Mesenchymal stem cell (in vitro differentiated cells and primary cell): ENCODE measurements around the gene ZNF580.

Source experiments
- DNase-seq: peaks from one replicate; pipeline ENCODE4 v3.0.0-alpha.2; 2013
- H2AFZ ChIP-seq: one replicate; pipeline ENCODE4 v1.6.1; 2013; ENCODE audit warnings: low read depth, mild to moderate bottlenecking, control low read depth, inconsistent platforms, low read length, moderate library complexity
- H2AK5ac ChIP-seq: 2 replicates; pipeline ENCODE4 v1.6.1; 2013; ENCODE audit warnings: low read length, moderate library complexity, mild to moderate bottlenecking, inconsistent platforms; ENCODE audit not compliant: severe bottlenecking
- H2BK120ac ChIP-seq: one replicate; pipeline ENCODE4 v1.6.1; 2013; ENCODE audit warnings: low read depth, mild to moderate bottlenecking, inconsistent platforms, low read length, moderate library complexity
- H2BK12ac ChIP-seq, 2 experiments: one replicate each; pipeline ENCODE4 v1.6.1; 2013; ENCODE audit warnings: inconsistent platforms in 2 of 2, low read length in 2 of 2, mild to moderate bottlenecking in 2 of 2, moderate library complexity in 2 of 2, control low read depth in 1 of 2
- H2BK15ac ChIP-seq: one replicate; pipeline ENCODE4 v1.6.1; 2013; ENCODE audit warnings: mild to moderate bottlenecking, low read depth, inconsistent platforms; ENCODE audit not compliant: poor library complexity, severe bottlenecking
- H2BK5ac ChIP-seq: 2 replicates; pipeline ENCODE4 v1.6.1; 2013; ENCODE audit warnings: low read depth, mild to moderate bottlenecking, low read length, control low read depth, inconsistent platforms; ENCODE audit not compliant: poor library complexity, severe bottlenecking
- H3K14ac ChIP-seq, 2 experiments: one replicate each; pipeline ENCODE4 v1.6.1; 2013; ENCODE audit warnings: inconsistent platforms in 2 of 2, low read length in 2 of 2, control low read depth in 1 of 2, mild to moderate bottlenecking in 1 of 2, moderate library complexity in 1 of 2
- H3K18ac ChIP-seq, 2 experiments: one replicate each; pipeline ENCODE4 v1.6.1; 2013; ENCODE audit warnings: inconsistent platforms in 2 of 2, low read length in 2 of 2, control low read depth in 1 of 2, low read depth in 1 of 2, mild to moderate bottlenecking in 1 of 2
- H3K23ac ChIP-seq, 2 experiments: one replicate each; pipeline ENCODE4 v1.6.1; 2013; ENCODE audit warnings: inconsistent platforms in 2 of 2, low read length in 2 of 2, mild to moderate bottlenecking in 2 of 2, moderate library complexity in 2 of 2, control low read depth in 1 of 2
- H3K27ac ChIP-seq: 2 replicates; pipeline ENCODE4 v1.5.1; 2013; ENCODE audit warnings: mild to moderate bottlenecking, moderate library complexity, low read length, control low read depth, inconsistent platforms; ENCODE audit not compliant: poor library complexity, severe bottlenecking
- H3K27me3 ChIP-seq, 2 experiments: 2 replicates each; pipeline versions ENCODE4 v1.6.1 to v1.7.0; 2013; ENCODE audit warnings: low read length in 2 of 2, mild to moderate bottlenecking in 2 of 2, moderate library complexity in 2 of 2, control low read depth in 1 of 2, inconsistent platforms in 1 of 2; ENCODE audit not compliant: control insufficient read depth in 1 of 2, insufficient read depth in 1 of 2
- H3K36me3 ChIP-seq, 2 experiments: 2 replicates each; pipeline versions ENCODE4 v1.6.1 to v1.7.0; 2013; ENCODE audit warnings: low read length in 2 of 2, control low read depth in 1 of 2, inconsistent platforms in 1 of 2, low read depth in 1 of 2, mild to moderate bottlenecking in 1 of 2; ENCODE audit not compliant: insufficient read depth in 2 of 2, control insufficient read depth in 1 of 2
- H3K4ac ChIP-seq, 2 experiments: one replicate each; pipeline ENCODE4 v1.6.1; 2013; ENCODE audit warnings: inconsistent platforms in 2 of 2, low read length in 2 of 2, mild to moderate bottlenecking in 2 of 2, moderate library complexity in 2 of 2, control low read depth in 1 of 2, low read depth in 1 of 2
- H3K4me1 ChIP-seq: 2 replicates; pipeline ENCODE4 v1.6.1; 2013; ENCODE audit warnings: low read depth, low read length, control low read depth; ENCODE audit not compliant: control insufficient read depth, insufficient read depth
- H3K4me2 ChIP-seq: 2 replicates; pipeline ENCODE4 v1.6.1; 2013; ENCODE audit warnings: low read length, mild to moderate bottlenecking, inconsistent platforms; ENCODE audit not compliant: poor library complexity, severe bottlenecking
- H3K4me3 ChIP-seq, 2 experiments: 2 replicates each; pipeline versions ENCODE4 v1.5.1 to v1.7.0; 2013; ENCODE audit warnings: low read length in 2 of 2, mild to moderate bottlenecking in 2 of 2, control low read depth in 1 of 2, low read depth in 1 of 2; ENCODE audit not compliant: insufficient read depth in 1 of 2
- H3K79me1 ChIP-seq: replicated peaks from 2 replicates; pipeline ENCODE4 v1.6.1; 2013; ENCODE audit warnings: mild to moderate bottlenecking, control low read depth, low read length, inconsistent platforms; ENCODE audit not compliant: poor library complexity, severe bottlenecking
- H3K9ac ChIP-seq: 2 replicates; pipeline ENCODE4 v1.7.0; 2013; ENCODE audit warnings: mild to moderate bottlenecking, low read length, moderate library complexity
- H3K9me3 ChIP-seq: 2 replicates; pipeline ENCODE4 v1.7.0; 2013; ENCODE audit warnings: mild to moderate bottlenecking, low read length; ENCODE audit not compliant: control insufficient read depth
- H4K8ac ChIP-seq: one replicate; pipeline ENCODE4 v1.6.1; 2013; ENCODE audit warnings: inconsistent platforms, mild to moderate bottlenecking, low read length, moderate library complexity
- H4K91ac ChIP-seq: one replicate; pipeline ENCODE4 v1.6.1; 2013; ENCODE audit warnings: mild to moderate bottlenecking, low read length, inconsistent platforms
- WGBS: methylation state at CpG from one replicate; pipeline ENCODE4 v1.1.7; 2013; ENCODE audit warnings: mixed read lengths; 5-methylcytosine and 5-hydroxymethylcytosine counted together

Gene ZNF580

DNA sequence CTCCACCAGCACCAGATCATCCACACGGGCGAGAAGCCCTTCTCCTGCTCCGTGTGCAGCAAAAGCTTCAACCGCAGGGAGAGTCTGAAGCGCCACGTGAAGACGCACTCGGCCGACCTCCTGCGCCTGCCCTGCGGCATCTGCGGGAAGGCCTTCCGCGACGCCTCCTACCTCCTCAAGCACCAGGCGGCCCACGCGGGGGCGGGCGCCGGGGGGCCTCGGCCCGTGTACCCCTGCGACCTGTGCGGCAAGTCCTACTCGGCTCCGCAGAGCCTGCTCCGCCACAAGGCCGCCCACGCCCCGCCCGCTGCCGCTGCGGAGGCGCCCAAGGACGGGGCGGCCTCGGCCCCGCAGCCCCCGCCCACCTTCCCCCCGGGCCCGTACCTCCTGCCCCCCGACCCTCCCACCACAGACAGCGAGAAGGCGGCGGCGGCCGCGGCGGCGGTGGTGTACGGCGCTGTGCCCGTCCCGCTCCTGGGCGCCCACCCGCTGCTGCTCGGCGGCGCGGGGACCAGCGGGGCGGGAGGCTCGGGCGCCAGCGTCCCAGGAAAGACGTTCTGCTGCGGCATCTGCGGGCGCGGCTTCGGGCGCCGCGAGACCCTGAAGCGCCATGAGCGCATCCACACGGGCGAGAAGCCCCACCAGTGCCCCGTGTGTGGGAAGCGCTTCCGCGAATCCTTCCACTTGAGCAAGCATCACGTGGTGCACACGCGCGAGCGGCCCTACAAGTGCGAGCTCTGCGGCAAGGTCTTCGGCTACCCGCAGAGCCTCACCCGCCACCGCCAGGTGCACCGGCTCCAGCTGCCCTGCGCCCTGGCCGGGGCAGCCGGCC, 25.9 kb upstream of the ZNF580 start:
- Histone ChIP-seq H2AK5ac (no peak overlapping the region), H2BK15ac (no peak overlapping the region), H3K4me1 (peaks cover 3% of the 10 kb centered on the region), H3K36me3 (peaks cover 34 to 72% of the 10 kb centered on the region in 2 experiments), H4K8ac (no peak overlapping the region), H3K9ac (no peak overlapping the region), H4K91ac (no peak overlapping the region), H3K18ac (no peak overlapping the region), H3K9me3 (peaks cover 1% of the 10 kb centered on the region), H3K4me2 (no peak overlapping the region), H2BK12ac (no peak overlapping the region), H2BK5ac (peak overlapping the region; percentile 14), H2BK120ac (no peak overlapping the region), H3K27me3 (no peaks in the 10 kb centered on the region), H3K4me3 (no peak overlapping the region), H3K27ac (no peak overlapping the region), H3K79me1 (peaks cover 47% of the 10 kb centered on the region), H3K14ac (no peak overlapping the region), H3K4ac (no peak overlapping the region), H3K23ac (no peak overlapping the region), H2AFZ (no peak overlapping the region)
- DNase-seq, result no peak
- WGBS, result 98% methylated on average over 90 of the region's 98 CpGs

DNA sequence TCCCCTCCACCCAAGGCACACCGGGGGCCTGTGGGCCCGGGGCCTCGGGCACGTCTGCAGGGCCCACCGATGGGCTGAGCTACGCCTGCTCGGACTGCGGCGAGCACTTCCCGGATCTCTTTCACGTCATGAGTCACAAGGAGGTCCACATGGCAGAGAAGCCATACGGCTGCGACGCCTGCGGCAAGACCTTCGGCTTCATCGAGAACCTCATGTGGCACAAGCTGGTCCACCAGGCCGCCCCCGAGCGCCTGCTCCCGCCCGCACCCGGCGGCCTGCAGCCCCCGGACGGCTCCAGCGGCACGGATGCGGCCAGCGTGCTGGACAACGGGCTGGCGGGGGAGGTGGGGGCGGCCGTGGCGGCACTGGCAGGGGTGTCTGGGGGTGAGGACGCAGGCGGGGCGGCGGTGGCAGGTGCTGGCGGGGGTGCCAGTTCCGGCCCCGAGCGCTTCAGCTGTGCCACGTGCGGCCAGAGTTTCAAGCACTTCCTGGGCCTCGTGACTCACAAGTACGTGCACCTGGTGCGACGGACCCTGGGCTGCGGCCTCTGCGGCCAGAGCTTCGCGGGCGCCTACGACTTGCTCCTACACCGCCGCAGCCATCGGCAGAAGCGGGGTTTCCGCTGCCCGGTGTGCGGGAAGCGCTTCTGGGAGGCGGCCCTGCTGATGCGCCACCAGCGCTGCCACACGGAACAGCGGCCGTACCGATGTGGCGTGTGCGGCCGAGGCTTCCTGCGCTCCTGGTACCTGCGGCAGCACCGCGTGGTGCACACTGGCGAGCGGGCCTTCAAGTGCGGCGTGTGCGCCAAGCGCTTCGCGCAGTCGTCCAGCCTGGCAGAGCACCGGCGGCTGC, 25.0 kb upstream of the ZNF580 start:
- Histone ChIP-seq H3K4me3 (no peak overlapping the region), H2BK15ac (no peak overlapping the region), H2AK5ac (no peak overlapping the region), H3K9me3 (no peaks in the 10 kb centered on the region), H3K14ac (no peak overlapping the region), H4K8ac (no peak overlapping the region), H2BK120ac (no peak overlapping the region), H3K18ac (no peak overlapping the region), H3K9ac (no peak overlapping the region), H3K4ac (no peak overlapping the region), H2BK12ac (no peak overlapping the region), H3K4me1 (peaks cover 3% of the 10 kb centered on the region), H3K23ac (no peak overlapping the region), H3K27ac (no peak overlapping the region), H3K36me3 (peaks cover 28 to 71% of the 10 kb centered on the region in 2 experiments), H4K91ac (no peak overlapping the region), H3K79me1 (peaks cover 42% of the 10 kb centered on the region), H3K27me3 (no peaks in the 10 kb centered on the region), H3K4me2 (no peak overlapping the region), H2AFZ (no peak overlapping the region), H2BK5ac (no peak overlapping the region)
- WGBS, result 99% methylated on average over 88 of the region's 88 CpGs
- no peak for DNase-seq

DNA sequence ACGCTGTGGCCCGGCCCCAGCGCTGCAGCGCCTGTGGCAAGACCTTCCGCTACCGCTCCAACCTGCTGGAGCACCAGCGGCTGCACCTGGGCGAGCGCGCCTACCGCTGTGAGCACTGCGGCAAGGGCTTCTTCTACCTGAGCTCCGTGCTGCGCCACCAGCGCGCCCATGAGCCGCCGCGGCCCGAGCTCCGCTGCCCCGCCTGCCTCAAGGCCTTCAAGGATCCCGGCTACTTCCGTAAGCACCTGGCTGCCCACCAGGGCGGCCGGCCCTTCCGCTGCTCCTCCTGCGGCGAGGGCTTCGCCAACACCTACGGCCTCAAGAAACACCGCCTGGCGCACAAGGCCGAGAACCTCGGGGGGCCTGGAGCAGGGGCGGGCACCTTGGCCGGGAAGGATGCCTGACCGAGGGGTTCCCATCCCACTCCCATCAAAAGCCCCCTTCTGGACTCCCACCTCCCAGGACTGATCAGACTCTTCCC, 24.4 kb upstream of the ZNF580 start:
- no peak overlapping the region for H2BK120ac ChIP-seq
- H3K23ac ChIP-seq, result no peak overlapping the region
- no peak overlapping the region for H3K18ac ChIP-seq
- no peak overlapping the region for H2BK15ac ChIP-seq
- H2AFZ ChIP-seq, result no peak overlapping the region
- H2BK5ac ChIP-seq, result no peak overlapping the region
- H3K4me1 ChIP-seq, result peaks cover 3% of the 10 kb centered on the region
- H2AK5ac ChIP-seq, result no peak overlapping the region
- H3K4me2 ChIP-seq, result no peak overlapping the region
- H3K79me1 ChIP-seq, result peaks cover 38% of the 10 kb centered on the region
- H3K27me3 ChIP-seq, result no peaks in the 10 kb centered on the region
- no peak overlapping the region for H3K27ac ChIP-seq
- no peaks in the 10 kb centered on the region for H3K9me3 ChIP-seq
- no peak overlapping the region for H4K8ac ChIP-seq
- no peak overlapping the region for H3K4ac ChIP-seq
- DNase-seq, result no peak
- no peak overlapping the region for H3K9ac ChIP-seq
- no peak overlapping the region for H3K4me3 ChIP-seq
- peaks cover 31 to 71% of the 10 kb centered on the region in 2 experiments for H3K36me3 ChIP-seq
- no peak overlapping the region for H4K91ac ChIP-seq
- 99% methylated on average over 38 of the region's 38 CpGs for WGBS
- no peak overlapping the region for H3K14ac ChIP-seq
- no peak overlapping the region for H2BK12ac ChIP-seq

DNA sequence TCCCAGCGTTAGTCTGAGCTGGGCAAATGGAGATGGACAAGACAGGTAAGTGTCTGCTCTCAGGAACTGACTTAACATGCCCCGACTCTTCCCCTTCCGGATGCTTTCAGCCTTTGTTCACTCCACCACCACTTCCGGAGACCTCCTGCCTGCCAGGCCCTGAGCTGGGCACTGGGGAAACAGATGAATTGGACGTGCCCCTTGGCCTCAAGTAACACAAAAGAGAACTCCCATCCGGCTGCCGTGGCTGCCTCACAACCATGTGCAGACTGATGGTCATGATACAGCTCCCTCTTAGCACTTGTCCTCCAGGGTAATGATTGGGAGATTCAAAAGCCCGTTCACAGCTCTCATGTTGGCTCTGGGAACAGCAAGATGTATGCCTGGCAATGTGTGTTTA, 23.4 kb upstream of the ZNF580 start:
- H2AFZ ChIP-seq, result no peak overlapping the region
- no peak overlapping the region for H3K9ac ChIP-seq
- H3K4me1 ChIP-seq, result peaks cover 6% of the 10 kb centered on the region
- no peak overlapping the region for H3K4ac ChIP-seq
- H3K36me3 ChIP-seq, result peaks cover 31 to 75% of the 10 kb centered on the region in 2 experiments
- no peak overlapping the region for H4K8ac ChIP-seq
- WGBS, result 92% methylated on average over 8 of the region's 8 CpGs
- no peaks in the 10 kb centered on the region for H3K9me3 ChIP-seq
- no peak overlapping the region for H2BK12ac ChIP-seq
- DNase-seq, result no peak
- no peak overlapping the region for H2BK120ac ChIP-seq
- H3K23ac ChIP-seq, result no peak overlapping the region
- H3K18ac ChIP-seq, result no peak overlapping the region
- no peak overlapping the region for H2BK15ac ChIP-seq
- H2AK5ac ChIP-seq, result no peak overlapping the region
- no peak overlapping the region for H2BK5ac ChIP-seq
- H3K79me1 ChIP-seq, result peaks cover 36% of the 10 kb centered on the region
- no peak overlapping the region for H3K4me2 ChIP-seq
- H4K91ac ChIP-seq, result no peak overlapping the region
- H3K27ac ChIP-seq, result no peak overlapping the region
- no peak overlapping the region for H3K4me3 ChIP-seq
- H3K14ac ChIP-seq, result no peak overlapping the region
- no peaks in the 10 kb centered on the region for H3K27me3 ChIP-seq
